Activated CD4-positive, CD25-positive, alpha-beta regulatory T cell (primary cell): ENCODE data around the gene GM2A.

Source experiments
- DNase-seq, 4 experiments: peaks; one replicate each; lab custom pipeline; 2025; lab: John Stamatoyannopoulos, UW

Gene GM2A

DNA sequence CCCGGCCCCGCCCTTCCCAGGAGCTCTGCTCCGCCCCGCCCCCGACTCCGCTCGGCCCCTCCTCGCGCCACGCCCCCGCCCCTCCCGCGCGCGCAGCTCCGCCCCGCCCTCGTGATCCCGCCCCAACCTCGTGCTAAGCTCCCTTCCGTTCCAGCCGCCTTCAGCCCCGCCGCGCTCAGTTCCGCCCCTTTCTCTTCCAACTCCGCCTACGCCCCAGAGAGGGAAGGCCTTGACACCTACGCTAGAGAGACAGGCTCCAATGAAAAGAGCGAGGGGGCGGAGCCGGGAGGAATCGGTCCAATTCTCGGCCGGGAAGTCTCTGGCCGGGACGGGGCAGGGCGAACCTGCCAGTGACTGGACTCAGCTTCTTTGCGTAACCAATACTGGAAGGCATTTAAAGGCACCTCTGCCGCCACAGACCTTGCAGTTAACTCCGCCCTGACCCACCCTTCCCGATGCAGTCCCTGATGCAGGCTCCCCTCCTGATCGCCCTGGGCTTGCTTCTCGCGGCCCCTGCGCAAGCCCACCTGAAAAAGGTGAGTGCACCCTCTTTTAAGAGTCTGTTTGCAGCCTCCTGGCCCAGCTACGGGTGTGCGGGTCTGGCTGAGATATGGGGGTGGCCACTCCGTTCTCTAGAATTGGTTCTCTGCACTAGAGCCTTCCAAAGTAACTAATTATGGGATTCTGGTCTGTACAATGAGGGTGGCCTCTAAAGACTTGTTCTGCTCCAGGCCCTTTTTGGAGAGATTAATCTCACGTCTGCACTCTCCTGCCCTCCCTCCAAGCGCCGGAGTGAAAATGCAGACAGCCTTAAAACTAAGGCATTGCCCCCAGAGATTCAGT, at the start of gene GM2A:
Gene GM2A (plus strand): TSS at position 424 of the 843 bp plus-strand sequence. CDS start 32 bp downstream, at position 456.
- peak; percentile 93 to 98 (median 96) for DNase-seq

DNA sequence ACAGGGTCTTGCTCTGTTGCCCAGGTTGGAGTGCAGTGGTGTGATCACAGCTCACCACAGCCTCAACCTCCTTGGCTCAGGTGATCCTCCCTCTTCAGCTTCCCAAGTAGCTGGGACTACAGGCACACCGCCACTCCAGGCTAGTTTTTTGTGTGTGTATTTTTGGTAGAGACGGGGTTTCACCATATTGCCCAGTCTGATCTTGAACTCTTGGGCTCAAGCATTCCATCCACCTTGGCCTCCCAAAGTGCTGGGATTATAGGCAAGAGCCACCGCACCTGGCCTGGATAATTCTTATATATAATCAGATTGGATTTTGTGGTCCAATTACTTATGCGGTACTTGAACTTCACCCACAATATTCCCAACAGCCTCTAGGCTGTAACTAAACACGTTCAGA, 48.9 kb upstream of the GM2A start:
- no peak for DNase-seq

DNA sequence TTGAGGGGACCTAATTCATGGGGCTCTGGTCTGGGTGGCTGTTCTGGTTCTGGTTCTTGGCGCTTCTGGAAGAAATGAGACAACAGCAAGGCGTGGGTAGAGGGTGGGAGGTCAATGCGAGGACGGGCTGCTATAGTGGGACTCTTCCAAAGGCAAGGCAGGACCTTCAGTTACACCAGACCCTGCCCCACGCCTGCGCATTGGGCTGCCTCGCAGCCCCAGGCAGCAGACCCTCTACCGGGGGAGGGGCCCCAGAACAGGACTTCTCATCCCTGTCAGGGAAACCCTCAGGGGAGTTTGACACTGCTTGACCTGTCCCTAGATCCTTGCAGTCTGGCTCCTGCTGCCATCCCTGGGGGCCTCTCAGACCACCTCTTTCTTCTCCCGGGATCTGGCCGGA, 47.6 kb upstream of the GM2A start:
- DNase-seq: no peak

DNA sequence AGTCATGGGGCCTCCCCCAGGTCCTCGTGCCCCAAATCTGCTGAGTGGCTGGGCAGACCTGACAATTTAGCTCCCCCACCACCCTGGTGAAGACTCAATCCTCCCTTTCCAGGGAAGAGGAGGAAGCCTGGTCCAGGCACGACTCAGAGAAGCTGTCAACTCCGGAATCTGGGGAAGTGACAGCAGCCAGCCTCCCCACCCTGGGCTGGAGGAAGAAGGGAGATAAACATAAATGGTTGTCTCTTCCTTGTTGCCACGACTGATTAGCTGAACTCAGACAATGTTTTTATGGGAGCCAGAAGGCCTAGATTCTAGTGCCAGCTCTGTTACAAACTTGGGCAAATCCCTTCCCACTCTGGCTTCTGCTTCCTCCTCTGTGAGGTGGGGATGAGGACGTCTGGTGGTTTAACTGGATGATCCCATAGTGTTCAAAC, 44.5 kb upstream of the GM2A start:
- no peak for DNase-seq

DNA sequence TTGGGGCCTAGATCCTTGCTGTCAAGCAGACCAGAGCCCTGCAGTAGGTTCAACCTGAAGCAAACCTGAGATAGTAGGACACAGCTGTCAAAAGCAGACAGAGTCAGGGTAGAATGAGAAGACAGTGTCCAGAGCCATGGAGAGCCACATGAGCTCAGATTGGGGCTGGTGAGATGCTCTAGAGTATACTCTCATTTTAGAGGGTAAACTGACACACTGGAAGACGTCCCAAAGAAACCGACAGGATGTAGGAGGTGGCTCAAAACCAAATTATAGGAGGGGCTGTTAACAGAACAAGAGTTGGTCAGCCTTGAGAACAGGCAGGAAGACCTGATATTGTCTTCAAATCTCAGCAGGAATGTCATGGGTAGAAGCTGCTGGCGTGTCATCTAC, 40.6 kb upstream of the GM2A start:
- no peak for DNase-seq

DNA sequence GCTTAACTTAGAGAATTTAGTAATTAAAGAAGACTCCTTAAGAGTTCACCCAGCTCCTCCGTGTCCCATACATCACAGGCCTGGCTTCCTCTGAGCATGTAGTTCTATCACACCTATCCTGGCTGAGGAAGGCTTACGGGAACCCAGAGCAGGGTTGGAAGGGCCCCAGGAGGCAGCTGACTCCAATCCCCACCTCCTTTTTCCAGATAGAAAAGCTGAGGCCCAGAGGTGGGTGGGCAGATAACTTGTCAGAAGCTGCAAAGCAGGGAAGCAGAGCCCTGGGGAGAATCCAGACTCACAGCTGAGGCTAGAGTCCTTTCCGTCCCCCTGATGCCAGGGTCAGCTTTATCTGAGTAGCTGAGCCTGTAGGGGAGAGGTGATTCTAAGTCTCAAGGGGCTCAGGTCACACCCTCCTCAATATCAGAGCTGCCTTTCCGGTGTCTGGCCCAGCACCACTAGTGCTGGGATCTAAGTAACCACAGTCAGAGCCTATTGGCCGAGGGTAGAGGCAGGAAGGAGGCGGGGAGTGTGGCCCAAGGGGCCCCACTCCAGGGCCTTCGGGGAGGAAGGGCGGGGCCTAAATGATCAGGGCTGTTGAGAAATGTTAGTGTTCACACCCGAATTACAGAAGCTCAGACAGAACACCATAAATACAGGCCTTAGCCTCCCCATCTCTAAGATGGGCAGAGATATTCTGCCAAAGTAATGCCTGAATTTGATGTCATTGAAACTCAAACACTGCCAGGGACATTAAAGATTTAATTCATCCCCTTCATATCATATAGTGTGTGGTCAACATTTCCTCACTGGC, 39.0 kb upstream of the GM2A start:
- peak; percentile 44 to 76 (median 60) for DNase-seq

DNA sequence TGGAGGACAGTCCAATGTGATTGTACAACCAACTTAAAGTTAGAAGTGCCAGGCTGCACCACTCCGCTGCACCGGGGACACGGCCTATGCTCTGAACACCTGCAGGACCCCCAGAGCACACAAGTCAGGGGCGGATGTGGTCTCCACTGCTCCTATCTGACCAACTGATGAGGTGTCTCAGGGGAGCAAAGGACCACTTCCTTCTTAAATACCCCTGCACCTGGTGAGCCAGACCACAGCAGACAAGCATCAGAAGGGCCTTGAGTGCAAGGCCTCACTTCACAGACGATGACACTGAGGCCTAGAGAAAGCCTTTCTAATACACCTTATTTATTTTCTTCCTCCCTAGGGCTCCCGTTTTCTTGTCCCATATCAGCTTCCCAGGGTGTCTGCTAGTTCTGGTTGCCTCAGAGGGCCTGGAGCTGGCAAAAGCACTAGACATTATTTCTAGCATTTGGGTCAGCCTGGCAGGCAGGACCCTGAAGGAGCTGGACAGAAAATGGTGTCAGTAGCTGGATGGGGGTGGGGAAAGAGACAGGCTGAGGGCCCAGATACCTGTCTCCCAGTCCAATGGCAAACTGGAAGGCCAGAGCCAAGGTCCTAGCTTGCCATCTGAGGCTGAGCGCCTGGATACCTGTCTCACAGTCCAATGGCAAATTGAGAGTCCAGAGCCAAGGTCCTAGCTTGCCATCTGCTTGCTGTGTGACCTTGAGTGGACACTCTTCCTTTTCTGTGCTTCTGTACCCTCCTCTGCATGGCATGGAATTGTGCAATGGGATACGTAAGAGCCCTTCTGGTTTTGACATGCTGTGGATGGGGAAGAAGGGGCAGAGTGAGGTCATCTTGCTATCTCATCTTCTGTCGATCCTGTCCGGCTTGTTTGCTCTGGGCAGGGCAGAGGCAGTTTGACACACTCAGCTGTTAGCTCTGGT, 38.1 kb upstream of the GM2A start:
- DNase-seq: no peak

DNA sequence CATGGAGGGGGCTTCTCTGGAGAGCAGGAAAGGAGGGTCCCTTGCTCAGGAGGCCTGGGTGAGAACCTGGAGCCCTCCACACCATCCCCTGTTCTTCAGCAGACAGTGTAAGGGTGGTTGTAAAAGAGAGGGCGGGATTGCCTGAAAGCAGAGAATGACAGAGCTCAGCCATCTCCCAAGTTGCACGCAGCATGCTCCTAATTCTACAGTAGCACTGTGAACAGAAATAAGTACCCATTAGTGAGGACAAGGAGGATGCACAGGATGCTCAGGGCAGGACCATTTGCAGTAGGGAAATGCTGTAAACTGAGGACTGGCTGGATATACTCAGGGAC, 37.5 kb upstream of the GM2A start:
- no peak for DNase-seq

DNA sequence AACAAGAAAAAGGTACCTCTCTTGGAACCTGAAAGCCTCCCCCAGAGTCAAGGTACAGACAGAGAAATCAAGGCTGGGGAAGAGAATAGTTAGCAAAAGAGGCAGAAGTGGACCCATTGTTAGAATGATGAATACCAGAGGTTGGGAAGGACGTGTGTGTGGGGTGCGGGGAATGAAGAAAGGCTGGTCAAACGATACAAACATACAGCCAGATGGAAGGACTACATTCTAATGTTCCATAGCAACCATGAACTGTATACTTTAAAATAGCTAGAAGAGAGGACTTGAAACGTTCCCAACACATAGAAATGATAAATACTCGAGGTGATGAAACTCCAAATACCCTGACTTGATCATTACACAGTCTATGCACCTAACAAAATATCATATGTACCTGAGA, 36.2 kb upstream of the GM2A start:
- no peak for DNase-seq

DNA sequence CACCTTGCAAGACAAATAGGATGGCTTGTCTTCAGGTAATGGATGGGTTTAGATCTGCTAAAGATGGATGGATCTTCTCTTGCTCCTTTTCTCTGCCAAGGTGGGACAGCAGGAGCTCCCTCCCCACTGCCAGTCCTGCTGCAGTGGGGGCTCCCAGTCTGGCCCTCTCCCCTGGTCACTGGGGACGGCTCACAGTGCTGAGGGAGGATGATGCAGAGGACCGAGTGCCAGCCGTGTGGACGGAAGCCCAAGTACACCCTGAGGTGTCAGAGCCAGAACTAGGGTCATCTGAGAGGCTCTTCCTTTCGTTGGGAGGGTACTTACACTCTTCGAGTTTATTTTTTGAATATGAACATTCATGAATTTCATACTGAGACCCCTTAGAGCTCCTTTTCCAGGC, 34.8 kb upstream of the GM2A start:
- DNase-seq: no peak

DNA sequence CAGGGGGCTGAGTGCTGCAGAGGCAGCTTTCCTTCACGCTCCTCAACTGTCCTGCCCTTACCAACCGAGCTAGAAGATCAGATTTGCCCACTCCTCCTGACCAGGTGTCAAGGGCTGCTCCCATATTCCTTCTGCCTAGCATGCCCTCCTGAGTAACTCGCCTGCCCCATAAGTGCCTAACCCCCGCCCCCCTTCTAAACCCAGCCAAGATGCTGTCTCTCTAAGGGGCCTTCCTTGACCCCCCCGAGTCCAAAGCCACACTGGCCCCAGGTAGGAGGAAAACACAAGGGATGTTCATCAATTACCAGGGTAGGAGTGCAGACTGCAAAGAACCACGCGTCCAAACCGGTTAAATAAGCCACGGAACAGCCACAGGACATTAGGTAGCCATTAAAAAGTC, 33.8 kb upstream of the GM2A start:
- DNase-seq: no peak

DNA sequence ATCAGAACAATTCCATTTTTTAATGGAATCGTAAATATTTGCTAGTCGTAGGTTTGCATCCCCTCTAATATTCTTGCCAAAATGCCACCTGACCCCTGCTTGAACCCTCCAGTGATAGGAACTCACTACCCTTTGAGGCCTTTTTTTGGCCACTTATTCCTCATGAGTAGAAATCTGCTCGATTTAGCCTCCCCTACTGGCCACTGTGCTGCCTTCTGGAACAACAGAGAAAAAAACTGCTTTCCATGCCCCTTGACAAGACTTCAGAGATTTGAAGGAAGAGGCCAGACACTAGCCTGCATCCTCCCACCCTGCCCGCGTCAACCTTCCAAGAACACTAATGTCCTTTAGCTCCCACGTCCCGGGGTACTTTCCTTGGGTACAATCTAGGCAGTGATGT, 33.2 kb upstream of the GM2A start:
- no peak for DNase-seq

DNA sequence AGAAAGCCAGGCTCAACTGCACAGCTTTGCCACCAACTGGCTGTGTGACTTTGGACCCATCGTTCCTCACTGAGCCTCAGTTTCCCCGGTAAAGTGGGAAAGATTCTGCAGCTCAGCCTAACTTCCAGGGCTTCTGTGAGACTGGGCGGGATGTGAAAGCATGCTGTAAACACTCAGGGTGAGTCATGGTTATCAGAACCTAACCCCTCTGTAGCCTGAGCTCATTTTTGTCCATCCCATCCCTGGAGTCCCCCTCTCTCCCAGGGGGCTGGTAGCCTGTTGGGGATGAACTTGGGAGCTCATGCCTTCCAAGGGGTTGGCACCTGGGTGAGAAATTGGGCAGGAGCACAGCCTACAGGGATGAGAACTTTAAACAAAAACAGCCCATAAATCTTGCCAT, 31.4 kb upstream of the GM2A start:
- no peak for DNase-seq

DNA sequence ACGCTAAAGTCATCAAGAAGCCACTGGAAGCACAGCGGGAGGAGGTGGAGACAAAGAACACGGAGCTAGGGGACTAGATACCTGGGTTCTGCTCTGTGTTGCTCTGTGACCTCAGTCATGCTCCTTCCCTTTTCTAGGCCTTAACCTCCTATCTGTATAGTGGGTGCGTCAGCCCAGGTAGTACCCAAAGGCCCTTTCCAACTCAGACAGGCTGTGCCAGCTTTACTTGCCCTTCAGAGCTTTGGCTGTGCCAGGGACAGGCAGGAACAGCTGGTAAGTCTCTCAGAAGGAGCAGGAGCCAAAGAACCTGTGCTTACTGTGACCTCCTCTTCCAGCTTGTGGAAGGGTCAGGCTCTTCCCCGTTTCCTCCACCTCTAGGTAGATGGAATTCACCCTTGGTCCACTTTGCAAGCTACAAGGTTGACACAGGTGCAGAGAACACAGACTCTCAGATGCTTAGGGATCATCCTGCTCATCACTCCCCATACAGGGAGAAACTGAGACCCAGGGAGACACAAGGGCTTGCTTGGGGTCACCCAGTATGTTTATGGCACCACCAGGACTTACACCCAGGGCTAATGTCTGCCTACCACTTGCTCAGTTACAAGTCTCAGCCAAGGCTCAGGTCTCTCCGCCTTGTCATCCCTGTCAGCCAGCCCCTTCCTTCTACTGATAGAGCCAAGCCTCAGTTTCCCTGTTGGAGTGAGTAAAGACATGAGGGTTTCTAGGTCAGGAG, 30.8 kb upstream of the GM2A start:
- DNase-seq: no peak

DNA sequence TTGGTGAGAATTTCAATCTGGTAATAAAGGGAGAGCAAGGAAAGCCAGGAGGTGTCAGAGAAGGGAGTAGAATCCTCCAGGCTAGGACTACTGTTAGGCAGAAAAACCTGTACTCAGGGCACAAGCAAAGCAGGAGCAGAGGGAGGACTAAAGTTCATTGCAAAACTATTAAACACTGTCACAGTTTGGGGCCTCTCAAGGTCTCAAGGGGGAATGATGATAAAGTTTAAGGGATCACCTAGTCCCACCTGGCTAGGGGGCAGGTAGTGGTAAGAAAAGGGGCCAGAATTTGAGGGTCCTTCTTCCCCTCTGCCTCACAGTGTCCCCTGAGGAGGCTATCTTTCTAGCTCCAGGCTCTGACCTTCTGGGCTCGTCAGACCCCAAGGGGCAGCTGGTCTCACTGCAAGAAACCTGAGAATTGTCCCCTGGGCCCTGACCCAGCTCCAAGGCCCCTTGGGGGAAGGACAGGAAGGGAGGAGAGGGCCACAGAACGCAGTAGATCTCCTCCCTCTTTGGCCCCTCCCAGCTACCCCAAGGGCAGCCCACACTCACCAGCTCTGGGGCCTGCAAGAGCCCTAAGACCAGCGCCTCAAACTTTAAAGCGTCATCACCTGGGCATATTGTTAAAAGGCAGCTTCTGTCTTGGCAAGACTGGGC, 30.1 kb upstream of the GM2A start:
- peak in 2 of 4 experiments; percentile 8 to 34 for DNase-seq

DNA sequence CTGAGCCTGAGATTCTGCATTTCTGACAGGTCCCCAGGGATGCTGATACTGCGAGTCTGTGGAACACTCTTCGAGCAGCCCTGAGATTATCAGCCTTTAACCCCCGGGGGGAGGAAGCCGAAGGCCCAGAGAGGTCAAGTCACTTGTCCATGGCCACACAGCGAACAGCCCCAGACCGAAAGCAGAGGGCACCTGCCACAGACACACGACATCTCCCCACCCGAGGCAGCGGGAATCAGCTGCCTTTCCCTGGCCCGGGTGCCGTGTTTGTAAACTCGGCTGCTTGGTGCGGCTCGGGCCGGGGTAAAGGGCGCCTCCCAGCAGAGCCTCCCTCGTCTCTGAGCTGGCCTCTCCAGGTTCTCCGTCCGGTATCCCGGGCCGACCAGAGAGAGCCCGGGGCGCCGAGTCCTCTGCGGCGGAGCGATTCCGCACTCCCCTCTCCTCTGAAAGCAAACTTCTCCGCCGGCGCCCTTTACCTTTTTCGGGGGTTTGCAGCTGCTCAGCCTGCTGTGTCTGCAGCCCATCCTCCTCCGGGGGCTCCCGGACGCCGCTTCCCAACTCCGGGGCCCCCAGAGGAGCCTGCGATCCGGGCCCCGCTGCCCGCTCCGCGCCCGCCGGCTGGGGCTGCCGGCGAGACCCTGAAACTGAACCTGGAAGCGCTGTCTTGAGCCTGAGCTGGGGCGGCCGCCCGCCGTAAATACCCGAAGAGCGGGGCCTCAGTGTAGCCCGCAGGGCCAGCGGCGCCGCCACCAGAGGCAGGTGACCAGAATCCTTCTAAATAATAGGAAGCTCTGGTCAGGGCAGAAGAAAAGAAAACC, 29.3 kb upstream of the GM2A start, which contains the start of gene CCDC69:
Gene CCDC69 (minus strand): TSS at position 646 of the 818 bp plus-strand sequence. CDS start 122 bp downstream, at position 524.
- DNase-seq: peak in 3 of 4 experiments; percentile 23 to 31 (median 27)

DNA sequence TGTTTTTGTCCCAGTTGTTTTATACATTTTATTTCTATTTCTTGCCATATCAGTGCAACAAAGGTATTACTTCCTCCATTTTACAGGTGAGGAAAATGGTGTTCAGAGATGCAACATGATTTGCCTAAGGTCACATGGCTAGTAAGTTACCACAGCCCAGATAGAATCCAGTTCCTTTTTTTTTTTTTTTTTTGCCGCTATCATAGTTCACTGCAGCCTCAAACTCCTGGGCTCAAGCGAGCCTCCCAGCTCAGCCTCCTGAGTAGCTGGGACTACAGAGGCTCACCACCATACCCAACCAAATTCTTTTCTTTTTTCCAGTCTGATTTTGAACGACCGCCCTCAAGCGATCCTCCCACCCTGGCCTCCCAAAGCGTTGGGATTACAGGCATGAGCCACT, 28.6 kb upstream of the GM2A start:
- DNase-seq: no peak

DNA sequence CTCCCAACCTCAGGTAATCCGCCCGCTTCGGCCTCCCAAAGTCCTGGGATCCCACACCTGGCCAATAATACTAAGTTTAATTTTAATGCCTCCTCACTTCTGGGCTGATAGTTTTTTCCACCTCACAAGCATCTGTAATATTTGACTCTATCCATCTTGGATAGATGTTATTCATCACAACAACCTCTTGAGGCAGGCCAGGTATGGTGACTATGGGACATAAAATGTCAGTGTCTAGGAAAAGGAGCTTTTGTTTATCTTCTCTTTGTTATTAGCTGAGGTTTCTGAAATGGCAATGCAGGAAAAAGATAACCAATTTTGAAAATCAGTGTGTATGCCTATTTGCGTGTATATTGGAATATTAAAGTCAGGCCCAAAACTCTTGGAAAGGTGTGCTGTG, 27.9 kb upstream of the GM2A start:
- DNase-seq: no peak

DNA sequence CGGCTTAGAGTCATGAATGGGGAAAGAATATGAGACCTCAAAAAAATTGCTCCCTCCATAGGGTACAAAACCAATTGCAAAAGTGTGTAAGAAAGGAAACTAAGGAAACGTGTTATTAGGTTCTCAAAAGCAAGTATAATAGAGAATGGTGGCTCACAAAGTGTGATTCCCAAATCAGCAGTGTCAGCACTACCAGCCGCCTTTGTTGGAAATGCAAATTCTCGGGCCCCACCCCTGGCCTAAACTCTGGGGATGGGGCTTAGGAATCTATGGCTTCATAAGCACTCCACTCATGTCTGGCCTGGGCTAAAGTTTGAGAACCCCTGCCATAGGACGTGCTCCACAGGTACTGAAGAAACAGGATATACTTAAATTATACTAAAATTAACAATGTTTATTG, 27.5 kb upstream of the GM2A start:
- DNase-seq: no peak

DNA sequence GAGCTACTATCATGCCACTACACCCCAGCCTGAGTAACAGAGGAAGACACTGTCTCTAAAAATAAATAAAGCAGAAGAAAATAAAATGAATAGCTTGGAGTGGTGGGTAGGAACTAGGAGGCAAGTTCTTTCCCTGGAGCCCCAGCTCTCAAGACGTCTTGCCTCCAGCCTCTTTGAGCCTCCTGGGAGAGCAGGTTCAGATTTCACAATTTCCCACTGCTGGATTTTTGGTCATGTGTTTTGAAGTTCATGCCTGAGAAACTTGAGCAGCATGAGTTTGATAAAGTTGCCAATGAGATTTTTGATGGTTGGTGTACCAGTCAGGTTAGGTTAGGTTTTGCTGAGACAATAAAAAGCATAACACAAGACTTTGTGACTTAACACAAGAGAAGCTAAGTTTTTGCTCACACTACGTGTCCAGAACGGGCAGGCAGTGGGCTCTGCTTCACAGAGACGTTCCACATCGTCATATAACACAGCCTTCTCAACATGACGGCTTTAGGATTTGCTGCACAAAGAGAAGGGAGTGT, 25.0 kb upstream of the GM2A start:
- no peak for DNase-seq
